ENCODE results near the gene DYRK2.

Gene DYRK2

GRCh38 chr12:67647181-67647798, 1.3 kb upstream of the DYRK2 start:
- DNase-seq, result no peak

DNA sequence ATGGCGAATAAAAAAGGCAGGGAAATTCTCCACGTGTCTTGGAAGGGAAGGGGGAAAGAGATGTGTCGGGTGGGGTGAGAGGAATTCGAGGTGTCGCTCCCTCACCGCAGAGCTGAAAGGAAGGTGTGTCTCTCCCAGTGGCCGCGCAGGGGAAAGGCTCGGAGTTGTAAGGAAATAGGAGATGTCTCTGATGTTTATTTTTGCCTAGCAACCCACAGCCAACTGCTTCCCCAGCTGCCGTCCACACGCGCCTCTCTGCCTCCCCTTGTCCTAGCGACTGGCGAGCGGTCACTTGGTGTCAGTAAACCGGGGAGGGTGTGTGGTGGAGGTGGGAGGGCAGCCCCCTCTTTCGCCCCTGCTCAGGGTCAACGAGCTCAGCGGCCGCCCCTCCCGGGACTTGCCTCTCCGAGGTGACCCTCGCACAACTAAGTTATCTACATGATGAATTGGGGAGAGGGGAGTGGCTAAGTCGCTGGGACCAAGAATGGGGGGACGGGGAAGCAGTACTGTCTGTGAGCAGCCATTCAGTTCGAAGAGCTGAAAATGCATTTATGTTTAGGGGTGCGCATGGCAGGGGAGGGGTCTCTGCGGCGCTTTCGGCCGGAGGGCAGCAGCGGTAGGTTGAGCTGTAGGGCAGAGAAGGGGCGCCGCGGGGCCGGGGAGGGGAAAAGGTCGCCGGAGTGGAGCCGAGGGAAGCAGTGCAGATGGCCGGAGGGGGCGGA, 585 bp upstream of the DYRK2 start:
- peak in 3 of 4 experiments; percentile 14 to 33 (median 31) for DNase-seq

- DNase-seq, result no peak
Measured at GRCh38 chr12:67649261-67649569, 670 bp downstream of the DYRK2 start.

DNA sequence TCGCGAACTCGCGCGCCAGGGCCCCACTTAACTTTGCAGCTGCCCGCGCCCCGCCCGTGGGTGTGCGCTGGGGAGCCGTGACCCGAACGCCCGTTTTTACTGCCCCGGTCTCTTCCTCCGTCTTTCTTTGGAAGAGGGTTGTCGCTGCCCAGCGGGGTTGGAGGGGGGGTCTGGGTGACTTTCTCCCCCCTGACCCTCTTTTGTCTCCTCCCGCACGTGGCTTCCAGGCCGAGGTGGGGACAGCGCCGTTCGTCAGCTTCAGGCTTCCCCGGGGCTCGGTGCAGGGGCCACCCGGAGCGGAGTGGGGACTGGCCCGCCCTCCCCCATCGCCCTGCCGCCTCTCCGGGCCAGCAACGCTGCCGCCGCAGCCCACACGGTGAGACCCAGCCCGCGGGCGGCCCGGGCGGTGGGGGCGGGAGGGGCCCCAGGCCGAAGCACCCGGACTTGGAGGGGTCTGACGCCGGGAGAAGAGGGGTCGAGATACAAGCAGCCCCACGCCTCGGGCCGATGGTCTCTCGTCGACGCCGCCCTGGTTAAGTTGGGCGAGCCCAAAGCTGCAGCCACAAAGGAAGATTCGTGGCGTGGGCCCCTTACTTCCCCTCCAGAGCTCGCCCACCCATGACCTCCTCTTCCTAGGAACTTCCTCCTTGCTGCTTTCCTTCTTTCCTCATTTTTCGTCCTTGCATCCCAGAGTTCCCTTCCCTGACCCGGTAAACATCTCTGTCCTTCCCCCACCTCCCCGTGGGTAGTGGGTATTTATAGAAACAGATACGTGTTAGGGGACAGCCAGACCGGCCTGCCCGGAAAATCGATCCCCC, 1.2 kb downstream of the DYRK2 start:
- peak in 3 of 4 experiments; percentile 21 to 34 (median 33) for DNase-seq

DNA sequence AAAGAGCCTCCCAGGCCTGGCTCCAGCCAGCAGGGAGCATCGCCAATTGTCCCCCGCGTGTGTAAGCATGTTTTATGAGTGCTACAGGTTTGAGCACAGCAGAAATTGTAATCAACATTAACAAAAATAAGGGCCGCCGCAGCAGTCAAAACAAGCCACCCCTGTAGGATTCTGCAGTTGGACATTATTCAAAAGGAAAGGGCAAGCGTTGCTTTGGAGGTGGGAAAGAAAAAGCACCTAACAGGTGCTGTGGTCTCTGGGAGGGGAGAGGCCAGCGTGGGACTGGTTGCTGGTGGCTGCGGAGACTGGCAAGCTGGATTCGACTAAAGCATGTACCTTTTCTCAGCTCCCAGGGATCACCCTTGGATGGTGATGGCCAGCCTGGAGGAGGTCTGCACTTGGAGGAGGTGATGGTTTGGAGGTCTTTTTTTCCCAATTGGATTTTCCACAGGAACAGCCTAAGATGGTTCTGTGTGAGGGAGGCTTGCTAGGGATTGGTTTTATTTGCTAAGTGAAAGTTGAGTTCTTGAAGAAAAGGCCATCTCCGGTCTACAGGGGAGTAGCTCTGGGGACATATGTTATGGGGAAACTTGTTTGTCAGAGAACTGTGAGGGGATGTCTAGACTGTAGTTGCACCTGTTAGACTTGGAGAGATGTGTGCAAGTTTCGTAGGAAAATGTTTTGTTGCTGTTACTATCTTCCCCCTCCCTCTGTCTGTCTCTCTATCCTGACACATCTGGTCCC, 2.0 kb downstream of the DYRK2 start:
- no peak for DNase-seq

DNA sequence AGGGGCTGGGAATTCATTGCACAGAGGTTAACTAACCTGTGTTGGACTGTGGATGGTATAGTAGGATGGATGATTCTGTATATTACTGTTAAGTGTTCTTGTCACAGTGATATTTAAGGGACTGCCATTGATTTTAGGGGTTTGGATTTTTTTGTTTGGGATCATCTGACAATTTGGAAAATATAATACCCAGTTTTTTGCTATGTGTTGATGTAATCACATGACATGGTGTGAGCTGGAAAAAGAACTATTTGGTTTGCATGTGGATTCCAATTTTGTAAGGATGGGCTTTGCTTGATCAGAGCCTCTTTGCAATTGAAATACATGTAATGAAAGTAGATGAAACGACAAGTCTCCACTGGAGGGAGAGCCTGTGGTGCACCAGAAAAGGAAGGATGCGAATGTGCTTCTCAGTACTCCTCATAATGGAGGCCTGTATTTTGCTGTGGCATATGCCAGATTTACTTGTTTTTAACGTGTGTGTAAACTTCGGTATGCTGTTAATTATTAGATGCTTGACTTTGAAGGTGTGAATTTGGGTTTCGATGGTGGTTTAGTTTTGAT, 2.7 kb downstream of the DYRK2 start:
- DNase-seq, result peak in 1 of 4 experiments; percentile 2

DNA sequence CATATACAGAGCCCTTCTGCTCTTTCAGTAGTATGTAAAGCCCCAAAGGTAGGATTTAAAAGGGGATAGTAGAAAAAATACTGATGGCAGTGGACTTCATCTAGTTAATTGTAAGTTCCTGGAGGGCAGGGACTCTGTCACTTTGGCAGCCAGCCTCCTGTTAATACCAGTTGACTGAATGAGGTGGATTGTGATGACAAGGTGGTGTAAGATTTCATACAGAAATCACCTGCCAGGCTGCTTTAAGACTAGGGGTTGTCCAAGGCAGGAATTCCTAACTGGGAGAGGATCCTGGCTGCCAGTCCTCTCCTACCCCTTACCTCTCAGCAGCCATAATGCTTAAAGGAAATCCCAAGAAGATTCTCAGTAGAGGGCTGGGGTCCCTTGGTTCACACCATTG, 7.3 kb downstream of the DYRK2 start:
- no peak for DNase-seq

DNA sequence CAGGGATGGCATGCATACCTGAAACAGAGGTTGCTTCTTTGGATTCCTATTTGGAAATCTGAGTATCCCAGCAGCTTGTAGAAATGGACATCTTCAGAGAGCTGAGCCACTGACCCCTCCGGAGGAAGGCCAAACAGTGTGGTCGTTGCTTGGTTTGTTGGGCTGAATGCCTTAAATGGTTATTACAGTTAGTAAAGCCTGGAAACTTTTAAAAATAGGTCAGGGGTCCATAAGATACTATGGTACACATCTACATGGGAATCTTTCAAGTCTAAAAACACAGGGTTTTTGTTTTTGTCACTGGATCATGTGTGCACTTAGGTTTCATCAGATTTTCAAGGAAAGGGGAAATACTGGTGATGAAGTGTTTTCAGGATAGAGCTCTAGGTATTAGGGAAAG, 7.7 kb downstream of the DYRK2 start:
- no peak for DNase-seq

- no peak for DNase-seq
Measured at GRCh38 chr12:67658486-67658885, 9.9 kb downstream of the DYRK2 start.

- DNase-seq, result no peak
Measured at GRCh38 chr12:67659292-67659691, 10.7 kb downstream of the DYRK2 start.

DNA sequence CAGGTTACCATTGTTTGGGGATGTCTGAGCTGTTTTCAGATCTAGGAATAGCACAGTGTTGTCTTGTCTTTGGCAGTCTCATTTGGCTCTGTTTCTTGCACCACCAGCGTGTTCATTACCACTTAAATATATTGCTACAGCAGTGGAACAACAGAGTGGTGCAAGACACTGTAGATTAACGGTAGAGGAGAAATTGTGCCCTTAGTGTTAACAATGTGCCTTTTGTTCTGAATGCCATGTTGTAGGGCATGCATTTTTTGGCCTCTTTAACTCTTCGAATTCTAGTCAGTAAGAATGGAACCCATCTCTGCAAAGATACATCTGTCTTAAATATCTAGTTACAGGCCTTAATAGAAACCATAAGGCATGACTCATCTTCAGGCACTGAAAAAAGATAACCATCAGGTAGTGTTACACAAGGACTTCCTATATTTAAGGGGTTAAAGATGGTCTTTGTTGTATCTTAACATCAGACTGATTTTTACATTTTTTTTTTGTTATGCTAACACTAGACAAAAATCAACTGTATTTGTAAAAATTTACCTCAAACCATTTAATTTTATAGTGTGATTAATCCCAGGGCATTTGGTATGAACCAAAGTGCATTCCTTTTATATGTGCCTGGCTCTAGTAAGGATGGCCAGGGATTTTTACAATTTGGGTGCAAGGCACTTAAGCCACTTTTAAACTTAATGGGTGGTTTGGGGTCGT, 12.9 kb downstream of the DYRK2 start:
- no peak for DNase-seq

DNA sequence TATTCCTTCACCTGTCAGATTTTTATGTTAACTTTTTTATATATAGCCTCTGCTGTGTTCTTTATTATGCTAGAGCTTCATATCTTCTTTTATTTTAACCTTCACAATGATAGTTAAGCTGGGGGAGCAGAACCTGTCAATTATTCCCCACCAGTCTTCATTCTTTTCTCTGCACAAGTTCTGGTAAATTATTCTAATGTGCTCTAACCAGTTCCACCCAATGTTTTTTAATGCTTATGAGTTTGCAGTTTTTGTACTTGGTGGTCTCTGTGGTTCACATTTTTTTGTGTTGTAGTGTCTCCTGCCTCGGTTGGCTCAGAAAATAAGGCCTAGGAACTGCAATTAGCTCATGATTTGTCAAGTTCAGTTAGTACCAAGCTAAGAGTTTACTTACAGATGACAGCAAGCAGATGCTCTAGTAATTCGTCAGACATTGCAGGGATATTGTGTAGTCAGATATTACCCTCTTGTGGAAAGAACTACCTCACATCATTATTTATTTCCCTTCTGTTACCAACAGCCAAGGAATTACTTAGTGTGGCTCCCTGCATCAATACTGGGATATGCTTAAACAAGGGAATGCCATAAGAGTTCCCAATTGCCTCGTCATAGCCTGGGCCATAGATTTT, 14.5 kb downstream of the DYRK2 start:
- DNase-seq, result no peak

DNA sequence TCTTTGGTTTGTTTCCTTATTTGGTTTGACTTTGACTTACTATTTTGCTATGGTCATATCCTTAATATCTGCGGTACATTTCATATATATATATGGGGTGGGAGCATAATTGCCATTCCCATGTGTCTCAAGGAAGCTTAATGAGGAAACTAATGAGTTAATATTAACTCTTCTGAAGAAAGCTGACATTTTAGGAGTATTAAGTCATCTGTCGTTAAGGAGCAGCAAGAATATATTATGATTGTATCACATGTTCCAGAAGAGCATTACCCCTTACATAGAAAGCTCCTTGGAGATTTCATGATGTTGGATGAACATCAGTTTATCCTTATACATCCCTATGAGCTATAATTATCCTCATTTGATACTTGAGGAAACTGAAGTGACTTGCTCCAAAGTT, 15.6 kb downstream of the DYRK2 start:
- no peak for DNase-seq

- no peak for DNase-seq
Measured at GRCh38 chr12:67665679-67666078, 17.1 kb downstream of the DYRK2 start.

DNA sequence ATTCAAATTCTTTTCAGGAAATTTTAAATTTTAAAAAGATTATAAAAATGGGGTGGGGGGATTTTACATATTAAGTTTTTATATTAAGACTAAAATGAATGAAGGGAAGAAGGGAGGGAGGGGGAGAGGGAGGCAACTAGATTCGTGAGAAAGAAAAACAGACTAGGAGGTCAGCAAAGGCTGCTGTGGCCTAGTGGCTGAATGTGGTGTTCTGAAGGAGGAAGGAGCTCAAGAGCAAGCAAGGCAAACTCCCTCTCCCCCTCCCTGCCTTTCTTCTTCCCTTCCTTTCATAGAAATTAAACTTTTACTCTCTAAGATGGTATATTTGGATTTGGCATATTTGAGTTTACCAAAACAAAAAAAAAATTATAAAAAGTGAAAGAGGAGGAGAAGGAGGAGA, 18.1 kb downstream of the DYRK2 start:
- no peak for DNase-seq

- DNase-seq, result no peak
Measured at GRCh38 chr12:67667276-67668073, 18.9 kb downstream of the DYRK2 start.

GRCh38 chr12:67669217-67669933, 20.8 kb downstream of the DYRK2 start:
- DNase-seq, result no peak

GRCh38 chr12:67669934-67670631, 21.5 kb downstream of the DYRK2 start:
- no peak for DNase-seq

DNA sequence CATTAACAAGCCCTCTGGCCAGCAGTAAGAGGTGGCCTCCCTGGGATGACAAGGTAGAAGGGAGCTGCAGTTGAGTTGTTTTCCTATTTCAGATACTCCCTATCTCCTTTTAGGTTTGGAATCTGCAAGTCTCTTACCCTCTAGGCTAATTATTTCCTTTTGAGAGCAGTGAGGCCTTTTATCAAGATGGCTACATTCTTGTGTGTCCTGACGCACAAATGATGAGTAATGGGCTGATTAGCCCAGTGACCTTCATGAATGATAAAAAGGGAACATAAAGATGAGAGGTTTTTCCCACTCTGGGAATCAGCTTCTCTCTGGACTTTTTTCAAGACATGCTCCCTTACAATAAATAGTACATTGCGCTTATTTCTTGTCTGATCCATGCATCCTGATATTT, 22.9 kb downstream of the DYRK2 start:
- DNase-seq, result no peak

DNA sequence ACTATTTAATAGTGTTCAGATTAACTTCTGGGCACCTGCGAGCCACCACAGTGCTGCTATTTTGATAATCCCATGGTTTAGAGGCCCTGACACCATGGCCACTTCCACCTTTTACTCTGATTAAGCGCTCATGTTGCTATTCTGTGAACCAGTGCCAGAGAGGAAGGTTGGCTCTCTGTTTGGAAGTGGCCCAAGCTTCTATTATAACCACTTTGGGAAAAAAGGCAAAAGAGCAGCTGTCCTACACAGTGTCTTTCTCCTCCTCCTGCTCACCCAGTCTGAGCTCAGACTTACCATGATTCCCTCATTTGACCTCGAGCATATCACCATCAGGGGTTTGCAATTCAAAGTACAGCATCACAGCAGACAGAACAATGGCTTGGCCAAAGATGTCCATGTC, 23.3 kb downstream of the DYRK2 start:
- DNase-seq, result no peak

All from activated CD4-positive, CD25-positive, alpha-beta regulatory T cell (primary cell).